Naive thymus-derived CD8-positive, alpha-beta T cell (primary cell): ENCODE results near the gene SHFL. TPM values are rescaled to one million over a fixed set of nuclear protein-coding genes. Genes with fewer than 3 reads are reported as not detected.

Source experiments
- ATAC-seq, 2 donors: fragments of 150-1000 bp; cut with Tn5 transposase in 1 of 2; sonication (Bioruptor Pico), chemical (Tn5 transposase) in 1 of 2; 1 replicate in 1 of 2; 2 replicates in 1 of 2; pipeline ENCODE4 v1.10.0; 2021; ENCODE audit warnings: mild to moderate bottlenecking in 2 of 2, moderate library complexity in 2 of 2
- POLR2A ChIA-PET: fragments of 350-600 bp; sonication (Branson Sonifier 250); formaldehyde crosslinking; loops from one replicate; lab custom pipeline; 2021; ENCODE audit warnings: antibody characterized with exemption; lab: Charles Lee
- DNase-seq, 10 donors: peaks; one replicate each; pipeline versions ENCODE4 v3.0.0 to v3.0.0-alpha.2; 2020 to 2022
- H3K27ac Mint-ChIP-seq, 10 donors: one replicate each; pipeline ENCODE4 v1.8.0; 2020 to 2022; ENCODE audit warnings: mild to moderate bottlenecking in 10 of 10, mixed read lengths in 10 of 10, moderate library complexity in 4 of 10, inconsistent platforms in 1 of 10
- H3K27me3 Mint-ChIP-seq, 5 donors: one replicate each; pipeline ENCODE4 v1.8.0; 2021 to 2022; ENCODE audit warnings: mixed read lengths in 5 of 5
- H3K36me3 Mint-ChIP-seq, 3 donors: one replicate each; pipeline ENCODE4 v1.8.0; 2020 to 2022; ENCODE audit warnings: mixed read lengths in 3 of 3, mild to moderate bottlenecking in 2 of 3, inconsistent platforms in 1 of 3
- H3K4me1 Mint-ChIP-seq, 4 donors: one replicate each; pipeline ENCODE4 v1.8.0; 2021 to 2022; ENCODE audit warnings: mixed read lengths in 4 of 4
- H3K4me3 Mint-ChIP-seq, 10 donors: one replicate each; pipeline ENCODE4 v1.8.0; 2020 to 2022; ENCODE audit warnings: mild to moderate bottlenecking in 10 of 10, mixed read lengths in 10 of 10, moderate library complexity in 6 of 10, inconsistent platforms in 1 of 10
- H3K9me3 Mint-ChIP-seq, 9 donors: one replicate each; pipeline ENCODE4 v1.8.0; 2020 to 2022; ENCODE audit warnings: mixed read lengths in 9 of 9, mild to moderate bottlenecking in 3 of 9, inconsistent platforms in 1 of 9, moderate library complexity in 1 of 9
- polyA plus RNA-seq, 3 donors: library from polyadenylated mRNA; unstranded; fragments of 300-500 nt; fragmentation: Illumina TruSeq; gene quantifications; one replicate each; pipeline ENCODE4 v1.2.3, GENCODE V29; 2021
- total RNA-seq, 8 experiments: library from RNA in 2 of 8; stranded (reverse) in 2 of 8; gene quantifications; one replicate each; pipeline ENCODE4 v1.2.3 and lab custom pipeline; 2021 to 2026

The SHFL gene
- total and polyA plus RNA-seq, 5 experiments from 2014 or later: 32.0 to 113 (median 51.3) TPM

GRCh38 chr19:10120538-10121189 lies 34.5 kb downstream of the SHFL start:
- Mint-ChIP-seq H3K9me3 (no peaks in the 10 kb centered on the region), H3K27me3 (no peaks in the 10 kb centered on the region), H3K27ac (no peak overlapping the region), H3K36me3 (peaks cover 0 to 26% (median 11%) of the 10 kb centered on the region in 3 donors), H3K4me1 (peaks cover 8 to 40% (median 22%) of the 10 kb centered on the region in 4 donors), H3K4me3 (peak overlapping the region in 3 of 10 donors; percentile 26 to 57 (median 39))
- ATAC-seq: no peak
- no peak for DNase-seq
- POLR2A ChIA-PET: interaction anchor here (0.7 to 12.3 kb wide), 6 partner anchors 15 to 308 kb away, joined by 3 to 116 read pairs (median 53); partner anchors contain the start of genes ANGPTL6 and PPAN

- Mint-ChIP-seq H3K36me3 (peaks cover 0 to 14% (median 8%) of the 10 kb centered on the region in 3 donors), H3K27ac (peak overlapping the region in 1 of 10 donors; percentile 15), H3K27me3 (no peaks in the 10 kb centered on the region), H3K9me3 (no peaks in the 10 kb centered on the region), H3K4me1 (peaks cover 6 to 33% (median 21%) of the 10 kb centered on the region in 4 donors), H3K4me3 (no peak overlapping the region)
- ATAC-seq (no peak), DNase-seq (no peak)
- POLR2A ChIA-PET: interaction anchor here (0.6 to 12.3 kb wide), 5 partner anchors 9 to 72 kb away, joined by 3 to 116 read pairs (median 4); partner anchors contain the start of gene PPAN
Observed at GRCh38 chr19:10122045-10122444, 35.9 kb downstream of the SHFL start.

DNA sequence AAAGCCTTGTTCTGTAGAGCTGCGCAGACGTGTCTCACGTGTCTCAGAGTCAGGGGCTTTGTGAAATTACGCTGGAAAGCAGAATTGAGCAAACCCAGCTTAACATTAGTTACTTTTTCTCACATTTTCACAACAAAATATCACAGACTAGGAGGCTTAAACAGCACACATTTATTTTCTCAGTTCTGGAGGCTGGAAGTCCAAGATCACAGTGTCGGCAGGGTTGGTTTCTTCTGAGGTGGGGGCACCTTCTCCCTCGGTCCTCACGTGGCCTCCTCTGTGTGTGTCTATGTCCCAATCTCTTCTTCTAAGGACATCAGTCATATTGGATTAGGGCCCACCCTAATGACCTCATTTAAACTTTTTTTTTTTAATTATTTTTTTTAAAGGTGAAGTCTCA lies 38.3 kb downstream of the SHFL start:
- H3K4me1 Mint-ChIP-seq: peaks cover 4 to 11% (median 9%) of the 10 kb centered on the region in 4 donors
- no peaks in the 10 kb centered on the region for H3K9me3 Mint-ChIP-seq

GRCh38 chr19:10126213-10126639 lies 40.1 kb downstream of the SHFL start:
- POLR2A ChIA-PET: interaction anchor here (0.7 kb wide), 1 partner anchor 38 kb away, joined by 3 read pairs; no protein-coding TSS in a partner anchor
- Mint-ChIP-seq H3K9me3 (no peaks in the 10 kb centered on the region), H3K27ac (peak overlapping the region in 3 of 10 donors; percentile 31 to 56 (median 56)), H3K4me3 (no peak overlapping the region), H3K4me1 (peaks cover 0 to 4% (median 3%) of the 10 kb centered on the region in 4 donors), H3K36me3 (peaks cover 0 to 12% (median 3%) of the 10 kb centered on the region in 3 donors), H3K27me3 (no peaks in the 10 kb centered on the region)
- no peak for ATAC-seq
- DNase-seq: no peak

More for the DNA sequence above, 38.3 kb downstream of the SHFL start:
- POLR2A ChIA-PET: interaction anchor here (0.7 to 12.3 kb wide), 3 partner anchors 8 to 99 kb away, joined by 3 to 116 read pairs (median 4); no protein-coding TSS in a partner anchor
- Mint-ChIP-seq H3K27me3 (no peaks in the 10 kb centered on the region), H3K36me3 (peaks cover 0 to 6% (median 3%) of the 10 kb centered on the region in 3 donors), H3K4me3 (no peak overlapping the region), H3K27ac (peak overlapping the region in 2 of 10 donors; percentile 24 to 75)
- no peak for DNase-seq
- ATAC-seq: no peak

GRCh38 chr19:10132905-10133304 lies 46.8 kb downstream of the SHFL start:
- DNase-seq (no peak), ATAC-seq (no peak)
- POLR2A ChIA-PET: interaction anchor here (0.5 to 3.8 kb wide), 7 partner anchors 9 to 1682 kb away, joined by 3 to 23 read pairs (median 4); partner anchors contain the start of gene PPAN
- Mint-ChIP-seq H3K27ac (peak overlapping the region in 5 of 10 donors; percentile 26 to 71 (median 65)), H3K36me3 (peaks cover 0 to 64% (median 9%) of the 10 kb centered on the region in 3 donors), H3K9me3 (no peaks in the 10 kb centered on the region), H3K27me3 (no peaks in the 10 kb centered on the region), H3K4me3 (no peak overlapping the region), H3K4me1 (peaks cover 0 to 5% (median 2%) of the 10 kb centered on the region in 4 donors)

DNA sequence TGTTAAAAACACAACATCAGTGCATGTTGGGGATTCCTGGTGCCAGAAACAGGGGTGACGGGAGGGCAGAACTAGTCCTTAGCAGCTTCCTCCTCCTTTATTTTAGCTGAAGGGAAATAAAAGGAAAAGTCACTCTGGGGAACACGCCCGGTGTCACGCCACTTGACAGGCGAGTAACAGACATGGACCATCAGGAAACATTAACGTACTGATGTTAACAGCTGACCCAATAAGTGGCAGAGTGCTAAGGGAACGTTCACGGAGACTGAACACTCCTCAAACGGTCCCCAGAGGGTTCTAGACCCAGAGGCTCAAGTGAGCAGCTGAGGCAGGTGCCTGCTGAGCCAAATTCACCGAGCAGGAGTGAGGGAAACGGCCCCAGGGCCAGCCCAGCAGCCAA lies 47.5 kb downstream of the SHFL start:
- DNase-seq (no peak), ATAC-seq (no peak)
- Mint-ChIP-seq H3K4me1 (peaks cover 0 to 6% (median 2%) of the 10 kb centered on the region in 4 donors), H3K27me3 (no peaks in the 10 kb centered on the region), H3K9me3 (no peaks in the 10 kb centered on the region), H3K36me3 (peaks cover 0 to 67% (median 10%) of the 10 kb centered on the region in 3 donors), H3K4me3 (no peak overlapping the region), H3K27ac (peak overlapping the region in 2 of 10 donors; percentile 11 to 35)
- POLR2A ChIA-PET: interaction anchor here (0.5 to 3.8 kb wide), 3 partner anchors 10 to 31 kb away, joined by 4 to 23 read pairs (median 4); partner anchors contain the start of gene ANGPTL6

DNA sequence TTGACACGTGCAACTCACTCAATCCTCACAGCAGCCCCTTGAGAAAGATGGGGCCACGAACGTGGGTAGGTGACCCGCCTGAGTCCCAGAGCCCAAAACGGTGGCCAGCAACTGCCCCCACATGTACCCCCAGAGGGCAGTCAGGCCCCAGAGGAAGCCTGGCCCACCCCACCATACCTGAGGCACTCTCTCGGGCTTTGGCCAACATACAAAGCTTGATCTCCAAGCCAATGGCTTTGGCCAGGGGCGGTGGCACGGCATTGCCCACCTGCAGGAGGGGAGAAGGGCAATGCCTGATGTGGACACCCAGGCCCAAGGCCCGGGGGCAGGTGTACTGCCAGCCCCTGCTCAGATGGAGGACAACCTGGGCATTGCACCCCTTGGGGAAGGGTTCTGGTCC lies 47.9 kb downstream of the SHFL start:
- Mint-ChIP-seq H3K27me3 (no peaks in the 10 kb centered on the region), H3K36me3 (peaks cover 0 to 72% (median 11%) of the 10 kb centered on the region in 3 donors), H3K9me3 (no peaks in the 10 kb centered on the region), H3K27ac (no peak overlapping the region), H3K4me1 (peaks cover 0 to 10% (median 2%) of the 10 kb centered on the region in 4 donors), H3K4me3 (no peak overlapping the region)
- POLR2A ChIA-PET: interaction anchor here (0.5 to 3.8 kb wide), 2 partner anchors 9 to 32 kb away, joined by 4 to 23 read pairs; partner anchors contain the start of gene ANGPTL6
- DNase-seq: no peak
- ATAC-seq: no peak

DNA sequence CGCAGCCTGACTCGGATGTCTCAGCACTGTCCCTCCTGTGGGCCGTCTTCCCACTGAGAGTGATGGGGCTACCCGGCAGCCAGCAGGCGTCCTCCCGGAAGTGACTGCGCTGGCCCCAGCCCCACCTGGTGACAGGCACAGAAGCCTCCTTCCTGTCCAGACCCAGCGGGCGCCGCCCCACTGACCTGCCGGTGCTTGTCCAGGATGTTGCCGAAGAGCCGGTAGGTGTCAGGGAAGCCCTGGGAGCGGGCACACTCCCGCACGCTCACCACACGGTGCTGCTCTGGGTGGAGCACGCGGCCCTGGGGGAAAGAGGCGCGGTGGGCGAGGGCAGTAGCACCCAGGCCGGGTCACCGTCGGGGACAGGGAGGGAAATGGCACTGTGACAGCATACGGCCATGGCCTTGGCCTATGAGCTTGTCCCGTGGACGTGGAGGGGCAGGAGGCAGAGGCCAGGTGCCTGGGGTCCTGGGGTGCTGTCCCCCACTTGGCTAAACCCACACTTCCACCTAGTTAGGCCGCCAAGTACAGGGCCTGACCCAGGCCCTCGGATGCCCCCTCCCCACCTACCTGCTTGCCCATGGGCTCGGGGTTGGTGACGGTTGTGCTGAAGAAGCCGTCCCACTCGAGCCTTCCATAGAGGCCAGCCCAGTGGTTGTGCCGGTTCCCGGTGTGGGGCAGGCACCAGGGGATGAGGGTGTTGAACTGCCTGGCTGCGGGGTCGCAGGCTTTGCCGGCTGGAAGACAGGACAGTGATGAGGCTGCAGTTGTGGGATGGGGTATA lies 49.6 kb downstream of the SHFL start:
- DNase-seq (no peak), ATAC-seq (no peak)
- peaks cover 0 to 82% (median 17%) of the 10 kb centered on the region in 3 donors for H3K36me3 Mint-ChIP-seq
- H3K4me3 Mint-ChIP-seq: no peak overlapping the region
- H3K27me3 Mint-ChIP-seq: no peaks in the 10 kb centered on the region
- peak overlapping the region in 3 of 10 donors; percentile 68 to 76 (median 70) for H3K27ac Mint-ChIP-seq
- H3K4me1 Mint-ChIP-seq: peaks cover 0 to 20% (median 3%) of the 10 kb centered on the region in 4 donors
- POLR2A ChIA-PET: interaction anchor here (1.0 to 9.5 kb wide), 3 partner anchors 9 to 28 kb away, joined by 3 to 116 read pairs (median 3); partner anchors contain the start of gene EIF3G
- H3K9me3 Mint-ChIP-seq: no peaks in the 10 kb centered on the region

- H3K27me3 Mint-ChIP-seq: no peaks in the 10 kb centered on the region
- ATAC-seq (no peak), DNase-seq (no peak)
- POLR2A ChIA-PET: interaction anchor here (0.6 to 9.5 kb wide), 5 partner anchors 18 to 490 kb away, joined by 3 to 116 read pairs (median 4); partner anchors contain the start of gene EIF3G
- H3K4me3 Mint-ChIP-seq: no peak overlapping the region
- H3K9me3 Mint-ChIP-seq: no peaks in the 10 kb centered on the region
- peak overlapping the region in 6 of 10 donors; percentile 4 to 78 (median 56) for H3K27ac Mint-ChIP-seq
- H3K36me3 Mint-ChIP-seq: peaks cover 0 to 80% (median 24%) of the 10 kb centered on the region in 3 donors
- H3K4me1 Mint-ChIP-seq: peaks cover 4 to 32% (median 13%) of the 10 kb centered on the region in 4 donors
Observed at GRCh38 chr19:10136936-10137335, 50.8 kb downstream of the SHFL start.

DNA sequence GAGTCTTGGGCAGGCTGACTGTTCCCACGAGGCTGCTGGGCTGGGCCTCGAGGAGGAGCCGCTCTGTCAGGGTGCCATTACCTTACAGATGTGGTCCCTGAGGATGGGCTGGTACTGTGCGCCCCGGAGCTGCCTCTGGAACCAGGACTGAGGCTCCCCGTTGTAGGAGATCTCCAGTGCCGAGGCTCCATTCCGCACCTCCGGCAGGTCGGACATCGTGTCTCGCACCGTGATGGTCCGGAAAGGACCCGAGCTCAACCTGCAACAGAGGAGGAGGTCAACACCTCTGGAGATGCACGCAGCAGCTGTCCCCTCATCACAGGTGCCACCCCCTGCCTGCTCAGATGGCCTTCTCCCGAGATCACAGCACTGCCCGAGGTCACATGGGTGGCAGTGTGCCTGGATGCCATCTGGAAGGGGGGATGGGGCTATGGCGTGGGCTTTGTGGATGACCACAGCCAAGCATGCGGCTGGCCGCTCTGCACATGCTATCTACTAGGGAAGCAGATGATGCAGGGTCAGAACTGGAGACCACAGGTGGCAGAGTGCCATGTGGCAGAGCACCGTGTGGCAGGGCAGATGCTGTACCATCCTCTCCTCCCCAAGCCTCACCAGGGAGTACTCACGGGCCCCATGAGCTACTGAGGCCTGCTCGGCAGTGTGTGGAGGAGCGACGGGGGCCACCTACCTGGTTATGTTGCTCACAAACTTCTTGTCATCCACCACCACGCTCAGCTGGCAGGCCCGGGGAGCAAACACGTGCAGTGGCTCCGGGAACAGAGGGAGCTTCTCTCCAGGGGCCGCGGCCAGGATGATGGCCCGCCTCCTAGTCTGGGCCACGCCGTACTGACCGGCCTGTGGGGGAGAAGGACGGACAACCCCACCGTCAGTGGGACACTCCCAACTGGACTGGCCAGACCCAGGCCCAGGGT lies 51.9 kb downstream of the SHFL start:
- Mint-ChIP-seq H3K36me3 (peaks cover 4 to 72% (median 21%) of the 10 kb centered on the region in 3 donors), H3K4me1 (peaks cover 6 to 41% (median 22%) of the 10 kb centered on the region in 4 donors), H3K9me3 (no peaks in the 10 kb centered on the region), H3K27ac (peak overlapping the region in 3 of 10 donors; percentile 25 to 65 (median 35)), H3K27me3 (no peaks in the 10 kb centered on the region), H3K4me3 (no peak overlapping the region)
- DNase-seq (no peak), ATAC-seq (no peak)
- POLR2A ChIA-PET: interaction anchor here (0.6 to 9.5 kb wide), 6 partner anchors 19 to 42 kb away, joined by 3 to 116 read pairs (median 4); partner anchors contain the start of gene EIF3G
